GM21619 (cell line): ENCODE data around the gene GSTM3.
"Not testable (repeated sequence)": the region's sequence is repeated elsewhere in the genome, so short reads cannot be mapped to it uniquely, and the experiment has no call there.

Experiments
- ATAC-seq: cut with Tn5 transposase; IDR thresholded peaks from one replicate; pipeline ENCODE4 v1.9.1; 2021; ENCODE audit not compliant: unreplicated experiment

GSTM3 gene

GRCh38 chr1:109708949-109709348 is 31.9 kb downstream of the GSTM3 start:
- ATAC-seq: not testable (repeated sequence)

GRCh38 chr1:109705411-109705810 is 35.4 kb downstream of the GSTM3 start:
- ATAC-seq: no peak

GRCh38 chr1:109704173-109704572 is 36.7 kb downstream of the GSTM3 start:
- ATAC-seq: no peak

- ATAC-seq: not testable (repeated sequence)
Observed at GRCh38 chr1:109702940-109703339, 37.9 kb downstream of the GSTM3 start.

- ATAC-seq: not testable (repeated sequence)
Observed at GRCh38 chr1:109697861-109698260, 43.0 kb downstream of the GSTM3 start.

GRCh38 chr1:109697066-109697465 is 43.8 kb downstream of the GSTM3 start:
- ATAC-seq: no peak

GRCh38 chr1:109695138-109695537 is 45.7 kb downstream of the GSTM3 start:
- ATAC-seq: not testable (repeated sequence)

- ATAC-seq: not testable (repeated sequence)
Observed at GRCh38 chr1:109694400-109694799, 46.4 kb downstream of the GSTM3 start.

- ATAC-seq: no peak
Observed at GRCh38 chr1:109691759-109692158, 49.1 kb downstream of the GSTM3 start.

- no peak for ATAC-seq
Observed at GRCh38 chr1:109689844-109690405, 50.9 kb downstream of the GSTM3 start.

- no peak for ATAC-seq
Observed at GRCh38 chr1:109687641-109688499, 53.0 kb downstream of the GSTM3 start, which contains the start of gene GSTM1. Gene GSTM1 (plus strand): TSS chr1:109687817. CDS start chr1:109687874, 57 bp downstream.

- not testable (repeated sequence) for ATAC-seq
Observed at GRCh38 chr1:109687109-109687508, 53.7 kb downstream of the GSTM3 start.

- not testable (repeated sequence) for ATAC-seq
Observed at GRCh38 chr1:109685890-109686289, 54.9 kb downstream of the GSTM3 start.

GRCh38 chr1:109685399-109685798 is 55.4 kb downstream of the GSTM3 start:
- ATAC-seq: not testable (repeated sequence)

GRCh38 chr1:109684777-109685176 is 56.1 kb downstream of the GSTM3 start:
- ATAC-seq: not testable (repeated sequence)
